GM12878 (cell line): ENCODE results near the gene GGN. TPM values are rescaled to one million over a fixed set of nuclear protein-coding genes. Genes with fewer than 3 reads are reported as not detected.

Source experiments
- ATAC-seq: fragments of 200-7000 bp; cut with Tn5 transposase; 3 replicates; pipeline ENCODE4 v1.9.1; 2020; ENCODE audit warnings: mild to moderate bottlenecking, moderate library complexity
- BruUV-seq: library from RNA; stranded (reverse); fragments of 400-500 nt; replicated peaks from 2 replicates; lab custom pipeline; 2021; lab: Mats Ljungman, UMichigan
- CTCF ChIA-PET: fragments of 300-600 bp; sonication (Branson Sonifier 250); formaldehyde crosslinking; extraction: SDS; loops from one replicate; lab custom pipeline; 2021; ENCODE audit warnings: inconsistent platforms; lab: Yijun Ruan, JAX
- POLR2A ChIA-PET: fragments of 350-600 bp; formaldehyde crosslinking; extraction: SDS; loops from one replicate; lab custom pipeline; 2021; ENCODE audit warnings: inconsistent platforms; lab: Charles Lee
- RAD21 ChIA-PET: fragments of 300-600 bp; sonication (Branson Sonifier 250); formaldehyde crosslinking; loops from one replicate; lab custom pipeline; 2023; ENCODE audit warnings: antibody characterized with exemption; ENCODE audit not compliant: unreplicated experiment; lab: Charles Lee
- SMC1A ChIA-PET: fragments of 300-600 bp; sonication (Branson Sonifier 250); formaldehyde crosslinking; loops from one replicate; lab custom pipeline; 2023; ENCODE audit not compliant: unreplicated experiment, uncharacterized antibody; lab: Charles Lee
- DNase-seq: peaks from one replicate; pipeline ENCODE4 v3.0.0-alpha.2; 2011; ENCODE audit warnings: low read depth, low spot score
- FAIRE-seq: peaks from 3 replicates; lab custom pipeline; 2011; peaks lifted over from hg19 to GRCh38; lab: Jason Lieb, UNC
- H2AFZ ChIP-seq: 2 replicates; pipeline ENCODE4 v1.6.0; 2011; ENCODE audit warnings: low read depth, low read length, control low read depth; ENCODE audit not compliant: control insufficient read depth
- H3K27ac ChIP-seq: 2 replicates; pipeline ENCODE4 v1.5.1; 2011; ENCODE audit warnings: control low read depth; ENCODE audit not compliant: control insufficient read depth, insufficient read depth
- H3K27me3 ChIP-seq, 2 experiments: replicated peaks in 1 of 2; 2 replicates each; pipeline versions ENCODE4 v1.6.0 to v1.6.1; 2011; ENCODE audit warnings: low read length in 1 of 2; ENCODE audit not compliant: control insufficient read depth in 2 of 2, insufficient read depth in 2 of 2
- H3K36me3 ChIP-seq, 2 experiments: 2 replicates each; pipeline ENCODE4 v1.5.1; 2011; ENCODE audit warnings: low read length in 1 of 2; ENCODE audit not compliant: control insufficient read depth in 2 of 2, insufficient read depth in 2 of 2
- H3K4me1 ChIP-seq: 2 replicates; pipeline ENCODE4 v1.6.1; 2011; ENCODE audit warnings: mild to moderate bottlenecking, low read length, moderate library complexity, mixed read lengths; ENCODE audit not compliant: control insufficient read depth, insufficient read depth
- H3K4me2 ChIP-seq: 2 replicates; pipeline ENCODE4 v1.6.0; 2011; ENCODE audit warnings: control low read depth; ENCODE audit not compliant: control insufficient read depth, insufficient read depth
- H3K4me3 ChIP-seq: fragments of 200-600 bp; sonication (generic); 2 replicates; pipeline ENCODE4 v1.5.1; 2016
- H3K79me2 ChIP-seq: 2 replicates; pipeline ENCODE4 v1.6.0; 2011; ENCODE audit warnings: low read length; ENCODE audit not compliant: control insufficient read depth, insufficient read depth
- H3K9ac ChIP-seq: 2 replicates; pipeline ENCODE4 v1.8.0; 2011; ENCODE audit warnings: low read length, control low read depth, mixed read lengths; ENCODE audit not compliant: control insufficient read depth, insufficient read depth
- H3K9me3 ChIP-seq: replicated peaks from 3 replicates; pipeline ENCODE4 v1.5.1; 2011; ENCODE audit warnings: mild to moderate bottlenecking, low read length; ENCODE audit not compliant: control insufficient read depth, insufficient read depth
- H4K20me1 ChIP-seq: 2 replicates; pipeline ENCODE4 v1.6.0; 2011; ENCODE audit not compliant: control insufficient read depth, insufficient read depth
- HDAC2 ChIP-seq: fragments of 200-600 bp; sonication (generic); IDR thresholded peaks from 2 replicates; pipeline ENCODE4 v1.6.1; 2017
- POU2F2 ChIP-seq: IDR thresholded peaks from 3 replicates; pipeline ENCODE4 v1.6.1; 2011; ENCODE audit warnings: low read depth, mild to moderate bottlenecking, low read length, borderline replicate concordance
- SREBF2 ChIP-seq: IDR thresholded peaks from 2 replicates; pipeline ENCODE4 v1.6.1; 2012; ENCODE audit warnings: mild to moderate bottlenecking, low read length
- SUPT20H ChIP-seq: IDR thresholded peaks from 2 replicates; pipeline ENCODE4 v1.6.1; 2011; ENCODE audit warnings: low read depth, mild to moderate bottlenecking, low read length, moderate library complexity, borderline replicate concordance; ENCODE audit not compliant: control insufficient read depth
- TCF12 ChIP-seq: IDR thresholded peaks from 2 replicates; pipeline ENCODE4 v1.6.1; 2011; ENCODE audit warnings: low read depth, mild to moderate bottlenecking, low read length
- WGBS: methylation state at CpG from one replicate; pipeline ENCODE4 v1.1.6; 2016; ENCODE audit warnings: low lambda C conversion rate; ENCODE audit not compliant: insufficient replicate concordance, insufficient coverage; ENCODE audit errors: missing lambda C conversion rate; 5-methylcytosine and 5-hydroxymethylcytosine counted together
- in situ Hi-C: fragments of 300-500 bp; cut with MboI; formaldehyde crosslinking; loops from 9 replicates; pipeline ENCODE4 v1.14.3; 2018; ENCODE audit warnings: mixed read lengths
- intact Hi-C: fragments of 100-400 bp; cut with micrococcal nuclease; formaldehyde crosslinking; loops from one replicate; pipeline ENCODE4 v1.14.2; 2022; ENCODE audit not compliant: unreplicated experiment
- polyA plus RNA-seq, 11 experiments: library from polyadenylated mRNA; depleted of rRNA in 4 of 11; unstranded in 6 of 11; stranded (reverse) in 5 of 11; fragments of >200 nt; fragmentation: Nextera tagmentation in 4 of 11; fragmentation: Illumina TruSeq in 1 of 11; extraction: Ambion mirVana in 4 of 11; extraction: Trizol in 1 of 11; gene quantifications; 1 replicate in 1 of 11; 2 replicates in 10 of 11; pipeline versions ENCODE4 v1.2.1 to v1.2.3, GENCODE V29; 2011 to 2016; ENCODE audit warnings: inconsistent platforms in 2 of 11, missing spikeins in 2 of 11, low read depth in 1 of 11
- total RNA-seq, 4 experiments: library from RNA; depleted of rRNA in 3 of 4; stranded (reverse); fragments of >200 nt in 3 of 4; fragmentation: Illumina TruSeq in 1 of 4; extraction: Trizol in 1 of 4; gene quantifications; 2 replicates each; pipeline versions ENCODE4 v1.2.1 to v1.2.3, GENCODE V29; 2013 to 2021
- TF ChIP-seq, protein P1 (sequence below): fragments of 450-650 bp; IDR thresholded peaks from 2 replicates; pipeline ENCODE4 v1.6.1; 2014; ENCODE audit warnings: mild to moderate bottlenecking
- TF ChIP-seq, protein P2 (sequence below): fragments of 450-650 bp; IDR thresholded peaks from 2 replicates; pipeline ENCODE4 v1.6.1; 2018; ENCODE audit warnings: mild to moderate bottlenecking, low read depth, moderate library complexity; ENCODE audit not compliant: partially characterized antibody

The GGN gene
- total and polyA plus RNA-seq, 10 of the 15 experiments (the other 5 are each of a cell fraction or from before 2014, with no cell fraction given), result not detected

DNA sequence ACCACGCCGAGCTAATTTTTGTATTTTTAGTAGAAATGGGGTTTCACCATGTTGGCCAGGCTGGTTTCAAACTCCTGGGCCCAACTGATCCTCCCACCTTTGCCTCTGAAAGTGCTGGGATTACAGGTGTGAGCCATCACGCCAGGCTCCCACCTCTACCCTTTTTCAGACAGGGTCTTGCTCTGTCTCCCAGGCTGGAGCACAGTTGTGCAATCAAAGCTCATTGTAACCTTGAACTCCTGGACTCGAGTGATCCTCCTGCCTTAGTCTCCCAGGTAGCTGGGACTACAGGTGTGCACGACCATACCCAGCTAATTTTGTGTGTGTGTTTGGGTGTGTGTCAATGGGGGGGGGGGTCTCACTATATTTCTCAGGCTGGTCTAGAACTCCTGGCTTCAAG is 36.4 kb upstream of the GGN start (continued):
- TF ChIP-seq HDAC2, result no peak
- no peak for TF ChIP-seq SUPT20H
- TF ChIP-seq, protein P1, sequence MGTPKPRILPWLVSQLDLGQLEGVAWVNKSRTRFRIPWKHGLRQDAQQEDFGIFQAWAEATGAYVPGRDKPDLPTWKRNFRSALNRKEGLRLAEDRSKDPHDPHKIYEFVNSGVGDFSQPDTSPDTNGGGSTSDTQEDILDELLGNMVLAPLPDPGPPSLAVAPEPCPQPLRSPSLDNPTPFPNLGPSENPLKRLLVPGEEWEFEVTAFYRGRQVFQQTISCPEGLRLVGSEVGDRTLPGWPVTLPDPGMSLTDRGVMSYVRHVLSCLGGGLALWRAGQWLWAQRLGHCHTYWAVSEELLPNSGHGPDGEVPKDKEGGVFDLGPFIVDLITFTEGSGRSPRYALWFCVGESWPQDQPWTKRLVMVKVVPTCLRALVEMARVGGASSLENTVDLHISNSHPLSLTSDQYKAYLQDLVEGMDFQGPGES, result no peak
- TF ChIP-seq POU2F2, result no peak
- no peak for TF ChIP-seq TCF12
- TF ChIP-seq, protein P2, sequence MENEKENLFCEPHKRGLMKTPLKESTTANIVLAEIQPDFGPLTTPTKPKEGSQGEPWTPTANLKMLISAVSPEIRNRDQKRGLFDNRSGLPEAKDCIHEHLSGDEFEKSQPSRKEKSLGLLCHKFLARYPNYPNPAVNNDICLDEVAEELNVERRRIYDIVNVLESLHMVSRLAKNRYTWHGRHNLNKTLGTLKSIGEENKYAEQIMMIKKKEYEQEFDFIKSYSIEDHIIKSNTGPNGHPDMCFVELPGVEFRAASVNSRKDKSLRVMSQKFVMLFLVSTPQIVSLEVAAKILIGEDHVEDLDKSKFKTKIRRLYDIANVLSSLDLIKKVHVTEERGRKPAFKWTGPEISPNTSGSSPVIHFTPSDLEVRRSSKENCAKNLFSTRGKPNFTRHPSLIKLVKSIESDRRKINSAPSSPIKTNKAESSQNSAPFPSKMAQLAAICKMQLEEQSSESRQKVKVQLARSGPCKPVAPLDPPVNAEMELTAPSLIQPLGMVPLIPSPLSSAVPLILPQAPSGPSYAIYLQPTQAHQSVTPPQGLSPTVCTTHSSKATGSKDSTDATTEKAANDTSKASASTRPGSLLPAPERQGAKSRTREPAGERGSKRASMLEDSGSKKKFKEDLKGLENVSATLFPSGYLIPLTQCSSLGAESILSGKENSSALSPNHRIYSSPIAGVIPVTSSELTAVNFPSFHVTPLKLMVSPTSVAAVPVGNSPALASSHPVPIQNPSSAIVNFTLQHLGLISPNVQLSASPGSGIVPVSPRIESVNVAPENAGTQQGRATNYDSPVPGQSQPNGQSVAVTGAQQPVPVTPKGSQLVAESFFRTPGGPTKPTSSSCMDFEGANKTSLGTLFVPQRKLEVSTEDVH, result no peak

DNA sequence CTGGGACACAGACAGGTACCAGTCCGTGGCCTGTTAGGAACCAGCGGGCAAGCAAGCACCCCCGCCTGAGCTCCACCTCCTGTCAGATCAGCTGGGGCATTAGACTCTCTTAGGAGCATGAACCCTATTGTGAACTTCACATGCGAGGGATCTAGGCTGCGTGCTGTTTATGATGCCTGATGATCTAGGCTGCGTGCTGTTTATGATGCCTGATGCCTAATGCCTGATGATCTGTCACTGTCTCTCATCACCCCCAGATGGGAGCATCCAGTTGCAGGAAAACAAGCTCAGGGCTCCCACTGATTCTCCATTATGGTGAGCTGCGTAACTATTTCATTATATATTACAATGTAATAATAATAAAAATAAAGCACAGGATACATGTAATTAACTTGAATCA is 34.6 kb upstream of the GGN start:
- no TSS peak for BruUV-seq
- peaks cover 16% of the 10 kb centered on the region for H3K4me1 ChIP-seq
- in situ Hi-C loops, result loop anchor here (25.0 kb wide), 1 partner anchor 215 kb away; the partner anchor contains the start of gene ACTN4
- no peak overlapping the region for H2AFZ ChIP-seq
- H3K9me3 ChIP-seq, result no peaks in the 10 kb centered on the region
- no peaks in the 10 kb centered on the region for H3K36me3 ChIP-seq
- DNase-seq (no peak), ATAC-seq (no peak), FAIRE-seq (no peak)
- H3K79me2 ChIP-seq, result no peaks in the 10 kb centered on the region
- CTCF ChIA-PET, result interaction anchor here (0.7 kb wide), 1 partner anchor 15 kb away, joined by 3 read pairs; no protein-coding TSS in a partner anchor
- no peaks in the 10 kb centered on the region; a peak in 1 of 4 replicates for H3K27me3 ChIP-seq
- H3K9ac ChIP-seq, result no peak overlapping the region
- H4K20me1 ChIP-seq, result no peaks in the 10 kb centered on the region
- WGBS, result 70% methylated on average over 7 of the region's 7 CpGs
- POLR2A ChIA-PET, result no interaction called here
- RAD21 ChIA-PET, result interaction anchor here (1.0 kb wide), 1 partner anchor 19 kb away, joined by 3 read pairs; the partner anchor contains the start of gene FAM98C
- H3K27ac ChIP-seq, result no peak overlapping the region
- SMC1A ChIA-PET, result no interaction called here
- intact Hi-C loops, result no loop called here
- TF ChIP-seq SREBF2, result no peak
- H3K4me2 ChIP-seq, result no peak overlapping the region
- H3K4me3 ChIP-seq, result no peak overlapping the region
